RWPE2 (cell line): ENCODE data around the gene ARF6.
A peak's percentile ranks its signal among the peaks of the same experiment; 100 is the strongest.

Experiments used
- ATAC-seq: fragments of 200-7000 bp; cut with Tn5 transposase; 3 replicates; pipeline ENCODE4 v1.9.1; 2021; ENCODE audit warnings: low read depth
- DNase-seq: peaks from one replicate; pipeline ENCODE4 v3.0.0-alpha.2; 2020; ENCODE audit warnings: low spot score
- H3K27ac ChIP-seq: fragments of 450-650 bp; 2 replicates; pipeline ENCODE4 v1.5.1; 2017; ENCODE audit warnings: mild to moderate bottlenecking; ENCODE audit not compliant: poor library complexity, severe bottlenecking
- H3K27me3 ChIP-seq: fragments of 250-450 bp; sonication (Bioruptor Pico); 2 replicates; pipeline ENCODE4 v1.5.1; 2021; ENCODE audit warnings: mild to moderate bottlenecking, moderate library complexity; ENCODE audit not compliant: insufficient read depth, poor library complexity, severe bottlenecking
- H3K36me3 ChIP-seq: fragments of 250-450 bp; sonication (Bioruptor Pico); 2 replicates; pipeline ENCODE4 v1.5.1; 2020; ENCODE audit warnings: low read depth, mild to moderate bottlenecking, moderate library complexity
- H3K4me1 ChIP-seq: fragments of 250-450 bp; sonication (Bioruptor Pico); 2 replicates; pipeline ENCODE4 v1.5.1; 2021; ENCODE audit warnings: mild to moderate bottlenecking, moderate library complexity; ENCODE audit not compliant: insufficient read depth, poor library complexity, severe bottlenecking
- H3K4me3 ChIP-seq: fragments of 250-450 bp; sonication (Bioruptor Pico); 2 replicates; pipeline ENCODE4 v1.5.1; 2021; ENCODE audit warnings: mild to moderate bottlenecking, moderate library complexity; ENCODE audit not compliant: severe bottlenecking
- H3K9me3 ChIP-seq: fragments of 250-450 bp; sonication (Bioruptor Pico); 2 replicates; pipeline ENCODE4 v1.5.1; 2021; ENCODE audit warnings: mild to moderate bottlenecking, moderate library complexity; ENCODE audit not compliant: severe bottlenecking
- TF ChIP-seq, protein P1 (sequence below): fragments of 450-650 bp; IDR thresholded peaks from one replicate; pipeline ENCODE4 v1.5.1; 2017; ENCODE audit warnings: mild to moderate bottlenecking, moderate library complexity; ENCODE audit not compliant: poor library complexity, severe bottlenecking

The ARF6 gene

DNA sequence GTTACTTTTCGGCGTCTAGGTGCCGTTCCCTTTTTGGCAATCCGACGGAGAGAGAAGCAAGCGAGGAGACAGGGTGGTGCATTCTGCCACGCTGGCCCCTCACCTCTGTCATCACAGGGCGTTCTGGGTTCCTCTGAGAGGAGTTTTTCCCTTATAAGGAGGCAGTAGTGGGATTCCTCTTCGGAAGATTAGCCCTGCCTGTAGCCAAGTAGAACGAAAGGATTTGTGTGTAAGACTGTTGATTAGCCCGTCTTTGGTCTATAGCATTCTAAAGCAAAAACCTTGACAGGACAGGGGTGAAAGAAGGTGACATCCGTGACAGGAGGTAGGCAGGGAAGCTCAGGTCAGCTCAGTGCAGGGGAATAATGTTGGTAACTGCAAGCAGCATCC is 31.2 kb upstream of the ARF6 start:
- peak overlapping the region; percentile 90 for H3K27ac ChIP-seq
- no peaks in the 10 kb centered on the region for H3K9me3 ChIP-seq
- TF ChIP-seq, protein P1, sequence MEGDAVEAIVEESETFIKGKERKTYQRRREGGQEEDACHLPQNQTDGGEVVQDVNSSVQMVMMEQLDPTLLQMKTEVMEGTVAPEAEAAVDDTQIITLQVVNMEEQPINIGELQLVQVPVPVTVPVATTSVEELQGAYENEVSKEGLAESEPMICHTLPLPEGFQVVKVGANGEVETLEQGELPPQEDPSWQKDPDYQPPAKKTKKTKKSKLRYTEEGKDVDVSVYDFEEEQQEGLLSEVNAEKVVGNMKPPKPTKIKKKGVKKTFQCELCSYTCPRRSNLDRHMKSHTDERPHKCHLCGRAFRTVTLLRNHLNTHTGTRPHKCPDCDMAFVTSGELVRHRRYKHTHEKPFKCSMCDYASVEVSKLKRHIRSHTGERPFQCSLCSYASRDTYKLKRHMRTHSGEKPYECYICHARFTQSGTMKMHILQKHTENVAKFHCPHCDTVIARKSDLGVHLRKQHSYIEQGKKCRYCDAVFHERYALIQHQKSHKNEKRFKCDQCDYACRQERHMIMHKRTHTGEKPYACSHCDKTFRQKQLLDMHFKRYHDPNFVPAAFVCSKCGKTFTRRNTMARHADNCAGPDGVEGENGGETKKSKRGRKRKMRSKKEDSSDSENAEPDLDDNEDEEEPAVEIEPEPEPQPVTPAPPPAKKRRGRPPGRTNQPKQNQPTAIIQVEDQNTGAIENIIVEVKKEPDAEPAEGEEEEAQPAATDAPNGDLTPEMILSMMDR: no peak
- DNase-seq (no peak), ATAC-seq (peak; percentile 19)
- peaks cover 4% of the 10 kb centered on the region for H3K4me1 ChIP-seq
- no peaks in the 10 kb centered on the region for H3K27me3 ChIP-seq
- no peaks in the 10 kb centered on the region for H3K36me3 ChIP-seq
- peak overlapping the region; percentile 46 for H3K4me3 ChIP-seq

- no peaks in the 10 kb centered on the region for H3K27me3 ChIP-seq
- TF ChIP-seq, protein P1: peak; percentile 100
- peaks cover 4% of the 10 kb centered on the region for H3K4me1 ChIP-seq
- H3K36me3 ChIP-seq: no peaks in the 10 kb centered on the region
- H3K4me3 ChIP-seq: peak overlapping the region; percentile 46
- H3K9me3 ChIP-seq: no peaks in the 10 kb centered on the region
- peak; percentile 43 for ATAC-seq
- peak; percentile 83 for DNase-seq
- H3K27ac ChIP-seq: peak overlapping the region; percentile 90
These were observed 30.7 kb upstream of the ARF6 start for GRCh38 chr14:49862089-49862673.

GRCh38 chr14:49863487-49864281 is 29.2 kb upstream of the ARF6 start:
- H3K4me3 ChIP-seq: peak overlapping the region; percentile 46
- DNase-seq (no peak), ATAC-seq (no peak)
- no peaks in the 10 kb centered on the region for H3K27me3 ChIP-seq
- peak overlapping the region; percentile 90 for H3K27ac ChIP-seq
- H3K4me1 ChIP-seq: peaks cover 7% of the 10 kb centered on the region
- no peaks in the 10 kb centered on the region for H3K9me3 ChIP-seq
- no peaks in the 10 kb centered on the region for H3K36me3 ChIP-seq
- TF ChIP-seq, protein P1: no peak

- Histone ChIP-seq H3K4me3 (no peak overlapping the region), H3K36me3 (no peaks in the 10 kb centered on the region), H3K27ac (peak overlapping the region; percentile 0), H3K9me3 (no peaks in the 10 kb centered on the region), H3K27me3 (no peaks in the 10 kb centered on the region), H3K4me1 (peaks cover 12% of the 10 kb centered on the region)
- DNase-seq (no peak), ATAC-seq (no peak)
- TF ChIP-seq, protein P1: peak; percentile 99
These were observed 27.4 kb upstream of the ARF6 start for GRCh38 chr14:49865431-49865859.
